Right ventricle myocardium inferior (tissue), 1 donor: ENCODE measurements around the gene PPDPF. TPM values are rescaled to one million over a fixed set of nuclear protein-coding genes. Genes with fewer than 3 reads are reported as not detected.

ENCODE experiments used
- ATAC-seq: fragments of 200-7000 bp; cut with Tn5 transposase; one replicate; pipeline ENCODE4 v1.9.1; 2020; ENCODE audit warnings: mild to moderate bottlenecking, moderate library complexity
- DNase-seq: peaks from one replicate; pipeline ENCODE4 v3.0.0; 2021; ENCODE audit errors: missing footprints
- intact Hi-C: fragments of 100-400 bp; cut with DNase I; formaldehyde crosslinking; loops from one replicate; pipeline ENCODE4 v1.11.0; 2022
- total RNA-seq: library from RNA; stranded (reverse); fragmentation: NEBNext Ultra II Directional; extraction: Animal tissue kit (Norgen Biotek cat#: 25700); gene quantifications from one replicate; pipeline ENCODE4 v1.2.1, GENCODE V29; 2021
- donor health status: DM: no; HTN: yes; CAD: no; lungs with severe emphysema.

Gene PPDPF
- total RNA-seq, 1 donor from 2014 or later: 261 TPM

GRCh38 chr20:63530788-63531160, 10.2 kb downstream of the PPDPF start:
- ATAC-seq (no peak), DNase-seq (peak; percentile 44)
- intact Hi-C loops: no loop called here

GRCh38 chr20:63531686-63532448, 11.3 kb downstream of the PPDPF start:
- intact Hi-C loops: no loop called here
- no peak for ATAC-seq
- DNase-seq: peak; percentile 30

DNA sequence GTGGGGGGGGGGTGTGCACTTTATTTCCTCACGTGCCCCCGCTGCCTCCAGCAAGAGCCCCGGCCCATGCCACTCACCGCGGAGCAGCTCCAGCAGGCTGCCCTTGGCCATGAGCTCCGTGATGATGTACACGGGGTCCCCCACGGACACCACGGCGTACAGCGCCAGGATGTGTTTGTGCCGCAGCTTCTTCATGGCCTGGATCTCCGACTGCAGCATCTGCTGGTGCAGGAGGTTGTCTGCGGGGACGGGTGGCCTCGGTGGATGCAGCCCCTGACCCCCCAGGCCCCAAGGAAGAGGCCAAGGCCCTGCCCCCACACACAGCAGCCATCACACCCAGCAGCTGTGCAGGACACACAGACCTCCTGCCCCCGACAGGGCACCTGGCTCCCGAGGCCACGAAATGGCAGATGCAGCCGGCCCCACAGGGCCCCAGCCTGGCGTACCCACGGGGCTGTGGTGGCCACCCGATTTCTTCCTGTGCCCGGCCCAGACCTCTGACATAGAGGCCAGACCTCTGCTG, 11.9 kb downstream of the PPDPF start:
- intact Hi-C loops: no loop called here

DNA sequence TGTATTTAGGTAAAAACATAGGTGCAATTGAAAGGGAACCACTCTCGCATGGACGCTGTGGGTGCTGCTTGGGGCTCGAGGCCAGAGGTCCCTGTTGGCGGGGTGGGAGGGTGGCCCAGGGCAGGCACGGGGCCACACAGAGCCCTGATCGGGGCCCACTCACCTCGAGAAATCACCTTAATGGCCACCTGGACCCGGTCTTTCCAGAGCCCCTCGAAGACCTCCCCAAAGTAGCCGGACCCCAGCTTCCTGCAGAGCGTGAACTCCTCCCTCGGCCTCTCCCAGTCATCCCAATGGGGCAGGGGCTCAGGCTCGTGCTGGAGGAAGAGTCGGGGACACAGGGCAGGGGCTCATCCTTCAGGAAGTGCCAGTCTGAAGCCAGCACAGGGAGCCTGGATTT, 12.8 kb downstream of the PPDPF start:
- intact Hi-C loops: no loop called here
- no peak for DNase-seq
- no peak for ATAC-seq

More for the DNA sequence above, 11.9 kb downstream of the PPDPF start:
- DNase-seq (peak; percentile 62), ATAC-seq (no peak)

GRCh38 chr20:63533871-63534393, 13.4 kb downstream of the PPDPF start:
- DNase-seq (peak; percentile 58), ATAC-seq (no peak)
- intact Hi-C loops: no loop called here

- ATAC-seq: no peak
- DNase-seq: peak; percentile 28
- intact Hi-C loops: no loop called here
These were observed 13.9 kb downstream of the PPDPF start for GRCh38 chr20:63534427-63534830.

- intact Hi-C loops: loop anchor here (5.0 kb wide), 2 partner anchors 77 to 327 kb away; partner anchors contain the start of gene ABHD16B
- peak; percentile 66 for DNase-seq
- no peak for ATAC-seq
These were observed 14.5 kb downstream of the PPDPF start for GRCh38 chr20:63534831-63535651.

- intact Hi-C loops: loop anchor here (5.0 kb wide), 2 partner anchors 76 to 326 kb away; partner anchors contain the start of gene ABHD16B
- peak; percentile 53 for DNase-seq
- no peak for ATAC-seq
These were observed 15.8 kb downstream of the PPDPF start for GRCh38 chr20:63536241-63536977.

GRCh38 chr20:63536997-63537524, 16.5 kb downstream of the PPDPF start, which contains the start of gene PTK6:
TSS of gene PTK6 (minus strand) at chr20:63537376. CDS start at chr20:63537314, 62 bp downstream.
- intact Hi-C loops: loop anchor here (5.0 kb wide), 2 partner anchors 75 to 325 kb away; partner anchors contain the start of gene ABHD16B
- ATAC-seq (peak; percentile 42), DNase-seq (peak; percentile 87)

- intact Hi-C loops: loop anchor here (2.0 to 5.0 kb wide), 4 partner anchors 39 to 435 kb away; partner anchors contain the start of gene ABHD16B
- peak; percentile 92 for DNase-seq
- peak; percentile 91 for ATAC-seq
These were observed 17.1 kb downstream of the PPDPF start for GRCh38 chr20:63537525-63538203.

DNA sequence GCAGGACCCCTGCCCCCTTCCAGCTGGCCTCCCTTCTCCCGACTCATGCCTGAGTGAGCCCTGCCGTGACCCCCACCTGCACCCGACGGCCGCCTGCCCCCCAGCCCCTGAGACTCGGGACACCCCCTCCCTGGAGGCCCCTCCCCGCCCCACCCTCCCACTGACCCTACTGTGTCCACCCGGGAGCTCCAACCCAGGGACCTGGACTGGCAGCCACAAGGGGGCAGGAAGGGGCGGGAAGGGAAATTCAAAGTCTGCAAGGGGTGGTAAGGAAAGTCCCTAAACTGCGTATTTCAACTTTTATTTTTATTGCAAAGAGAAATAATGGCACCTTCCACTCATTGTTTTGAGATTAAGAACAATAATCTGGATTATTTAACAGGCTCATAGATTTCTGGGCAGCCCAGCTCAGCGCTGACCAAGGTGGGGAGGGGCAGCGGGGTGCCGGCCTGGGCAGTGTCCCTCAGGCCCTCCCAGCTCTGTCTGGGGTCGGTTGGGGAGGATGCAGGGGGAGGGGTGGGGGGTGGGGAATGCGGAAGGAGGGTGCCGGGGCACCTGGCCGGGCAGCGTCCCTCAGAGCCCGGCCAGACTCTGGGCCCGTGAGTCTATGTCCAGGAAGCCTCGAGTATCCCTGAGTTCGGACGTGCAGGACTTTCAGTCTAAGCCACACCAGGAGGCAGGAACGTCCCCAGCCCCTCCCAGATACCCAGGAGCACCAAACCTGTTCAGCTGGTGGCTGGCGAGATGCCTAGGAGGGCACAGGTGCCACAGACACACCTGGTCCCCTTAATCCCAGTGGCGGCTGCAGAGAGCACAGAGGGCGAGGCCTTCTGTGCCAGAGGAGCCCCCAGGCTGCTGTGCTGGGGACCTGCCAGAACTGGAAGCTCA, 17.9 kb downstream of the PPDPF start:
- DNase-seq (peak; percentile 56), ATAC-seq (peak; percentile 47)
- intact Hi-C loops: loop anchor here (2.0 to 5.0 kb wide), 4 partner anchors 38 to 434 kb away; partner anchors contain the start of gene ABHD16B

DNA sequence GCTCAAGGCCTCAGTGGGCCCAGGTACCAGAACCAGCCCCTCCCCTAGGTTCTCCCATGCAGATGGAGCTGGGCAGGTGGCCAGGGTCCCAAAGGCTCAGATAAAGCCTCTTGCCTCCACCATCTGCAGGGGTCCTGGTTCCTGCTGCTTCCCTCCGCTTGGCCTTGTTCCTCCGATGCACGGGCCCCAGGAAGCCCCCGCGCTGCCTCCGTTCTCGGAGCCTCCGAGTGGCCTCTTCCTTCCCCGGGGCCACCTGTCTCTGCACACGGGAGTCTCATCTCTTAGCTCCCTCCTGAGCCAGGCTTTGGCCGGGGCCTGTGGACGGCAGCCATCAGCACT, 18.5 kb downstream of the PPDPF start:
- intact Hi-C loops: loop anchor here (2.0 to 5.0 kb wide), 4 partner anchors 38 to 434 kb away; partner anchors contain the start of gene ABHD16B
- no peak for ATAC-seq
- no peak for DNase-seq

DNA sequence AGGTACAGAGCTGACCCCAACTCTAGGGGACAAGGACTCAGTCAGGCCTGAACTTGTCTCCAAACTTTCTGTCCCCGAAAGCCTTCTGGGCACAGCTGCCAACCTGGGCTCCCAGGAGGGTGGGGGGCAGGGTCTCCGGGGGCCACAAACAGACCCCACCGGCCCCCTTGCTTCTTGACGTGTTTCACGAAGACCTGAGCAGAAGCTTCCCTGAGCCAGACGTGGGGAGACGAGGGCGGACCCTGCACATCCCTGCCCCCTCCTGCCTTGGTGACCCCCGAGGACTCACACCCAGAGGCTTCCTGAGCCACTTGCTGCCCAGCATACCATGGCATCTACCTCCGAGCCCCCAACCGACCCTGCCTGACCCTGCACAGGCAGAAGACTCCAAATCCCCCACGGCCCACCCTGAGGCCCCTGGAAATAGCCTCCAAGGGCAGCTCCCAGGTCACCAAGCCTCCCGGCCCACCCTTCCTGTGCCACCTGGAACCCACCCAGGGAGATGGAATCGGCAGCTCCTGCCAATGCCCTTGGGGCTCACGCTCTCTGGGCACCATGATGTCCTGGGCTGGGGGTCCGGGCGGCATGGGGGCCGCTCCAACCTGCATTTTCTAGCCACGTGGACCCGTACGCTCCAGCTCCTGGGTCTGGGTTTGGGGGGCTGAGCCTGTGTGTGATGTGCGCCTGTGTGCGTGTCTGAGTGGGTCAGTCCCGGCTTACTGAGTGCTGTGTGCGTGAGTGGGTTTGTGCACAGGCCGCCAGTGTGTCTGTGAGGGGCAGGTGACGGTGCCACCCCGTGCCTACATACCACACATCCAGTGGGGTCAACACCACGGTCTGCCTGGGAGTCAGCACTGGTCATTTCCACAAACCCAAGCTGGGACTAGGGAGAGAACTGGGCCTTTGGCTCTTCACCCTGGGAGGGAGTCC, 19.1 kb downstream of the PPDPF start:
- intact Hi-C loops: loop anchor here (2.0 to 5.0 kb wide), 4 partner anchors 37 to 433 kb away; partner anchors contain the start of gene ABHD16B
- ATAC-seq (no peak), DNase-seq (no peak)

DNA sequence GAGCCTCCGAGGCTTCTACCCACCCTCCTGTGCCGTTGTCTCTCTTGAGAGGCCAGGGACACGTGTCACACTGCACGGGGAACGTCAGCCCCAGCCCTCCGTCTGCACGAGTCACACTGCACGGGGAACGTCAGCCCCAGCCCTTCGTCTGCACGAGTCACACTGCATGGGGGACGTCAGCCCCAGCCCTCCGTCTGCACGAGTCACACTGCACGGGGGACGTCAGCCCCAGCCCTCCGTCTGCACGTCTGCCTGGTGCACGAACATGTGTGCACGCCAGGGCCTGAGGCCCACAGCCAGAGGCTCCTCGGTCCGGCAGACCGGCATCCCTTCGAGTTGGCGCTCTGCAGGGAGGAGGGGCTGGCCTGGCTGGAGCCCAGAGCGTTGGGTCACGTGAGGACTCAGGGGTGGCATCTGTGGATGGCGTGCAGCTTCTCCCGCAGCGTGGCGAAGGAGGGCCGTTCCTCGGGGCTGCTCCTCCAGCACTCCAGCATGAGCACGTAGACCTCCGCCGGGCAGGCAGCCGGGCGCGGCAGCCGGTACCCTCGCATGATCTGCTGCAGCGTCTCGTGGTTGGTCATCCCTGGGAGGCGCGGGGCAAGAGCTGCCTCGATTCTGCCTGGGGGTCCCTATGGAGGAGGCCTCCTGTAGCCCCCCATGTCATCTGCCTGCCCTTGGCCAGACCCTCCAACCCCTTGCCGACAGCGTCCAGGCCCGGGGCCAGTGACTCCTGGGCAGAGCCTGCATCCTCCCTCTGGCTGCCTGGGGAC, 20.0 kb downstream of the PPDPF start:
- ATAC-seq (no peak), DNase-seq (no peak)
- intact Hi-C loops: no loop called here

GRCh38 chr20:63541371-63541770, 20.8 kb downstream of the PPDPF start:
- intact Hi-C loops: no loop called here
- no peak for ATAC-seq
- DNase-seq: no peak
